OCI-LY3 (cell line): Measurements from ENCODE around the gene CCDC120.

ENCODE experiments used
- CTCF ChIP-seq: fragments of 200-600, 300-600 bp; sonication (generic); IDR thresholded peaks from 2 replicates; pipeline ENCODE4 v1.5.1; 2014; ENCODE audit warnings: antibody characterized with exemption, low read length, low read depth
- EZH2phosphoT487 ChIP-seq: fragments of 200-600 bp; shearing (Covaris generic); IDR thresholded peaks from 2 replicates; pipeline ENCODE4 v1.6.1; 2018; ENCODE audit warnings: antibody characterized with exemption, mixed run types, low read depth

DNA sequence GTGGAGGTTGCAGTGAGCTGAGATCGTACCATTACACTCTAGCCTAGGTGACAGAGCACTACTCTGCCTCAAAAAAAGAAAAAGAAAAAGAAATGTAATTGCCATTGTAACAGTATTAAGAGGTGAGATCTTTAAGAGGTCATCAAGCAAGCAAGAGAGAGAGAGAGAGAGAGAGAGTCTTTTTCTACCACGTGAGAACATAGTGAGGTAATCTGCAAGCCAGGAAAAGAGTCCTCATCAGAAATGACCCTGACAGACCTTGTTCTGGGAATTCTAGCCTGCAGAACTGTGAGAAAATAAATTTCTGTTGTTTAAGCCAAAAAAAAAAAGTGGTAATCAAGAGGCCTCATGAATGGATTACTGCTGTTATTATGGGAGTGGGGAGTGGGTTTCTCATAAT, 49.8 kb downstream of the CCDC120 start:
- TF ChIP-seq CTCF (no peak), EZH2phosphoT487 (no peak)
